Body of pancreas (tissue), 4 donors: ENCODE data around the gene ATP6V1F. TPM values are rescaled to one million over a fixed set of nuclear protein-coding genes. Genes with fewer than 3 reads are reported as not detected.

Source experiments
- ATAC-seq: fragments of 150-250 bp; one replicate; pipeline ENCODE4 v1.9.1; 2016
- DNase-seq, 4 donors: peaks; one replicate each; pipeline ENCODE4 v3.0.0-alpha.2; 2019
- H3K27ac ChIP-seq, 4 donors: fragments of 200-600 bp; sonication (generic); 1 replicate in 3 of 4; 2 replicates in 1 of 4; pipeline versions ENCODE4 v1.5.1 to v1.6.1; 2016 to 2019; ENCODE audit warnings: mild to moderate bottlenecking in 1 of 4, mixed read lengths in 1 of 4, moderate library complexity in 1 of 4
- H3K27me3 ChIP-seq, 2 donors: fragments of 200-600 bp; sonication (generic); one replicate each; pipeline ENCODE4 v1.6.0; 2016; ENCODE audit warnings: mild to moderate bottlenecking in 1 of 2
- H3K36me3 ChIP-seq, 2 donors: fragments of 200-600 bp; sonication (generic); replicated peaks in 1 of 2; 2 replicates each; pipeline ENCODE4 v1.5.1; 2016; ENCODE audit warnings: low read depth in 2 of 2; ENCODE audit not compliant: insufficient read depth in 1 of 2
- H3K4me1 ChIP-seq: fragments of 200-600 bp; sonication (generic); one replicate; pipeline ENCODE4 v1.6.0; 2016
- H3K4me3 ChIP-seq, 2 donors: fragments of 200-600 bp; sonication (generic); 1 replicate in 1 of 2; 2 replicates in 1 of 2; pipeline ENCODE4 v1.5.1; 2016 to 2019
- H3K9me3 ChIP-seq, 3 donors: fragments of 200-600 bp; sonication (generic); 1 replicate in 2 of 3; 2 replicates in 1 of 3; pipeline ENCODE4 v1.5.1; 2016
- POLR2A ChIP-seq, 3 donors: fragments of 450-650 bp; IDR thresholded peaks; one replicate each; pipeline ENCODE4 v1.6.1; 2016; ENCODE audit warnings: antibody characterized with exemption in 3 of 3, mild to moderate bottlenecking in 2 of 3
- WGBS, 2 donors: methylation state at CpG; one replicate each; pipeline ENCODE4 v1.1.5; 2017; 5-methylcytosine and 5-hydroxymethylcytosine counted together
- intact Hi-C: fragments of 100-400 bp; cut with DNase I; formaldehyde crosslinking; loops from one replicate; pipeline ENCODE4 v1.15.1; 2023
- total RNA-seq, 2 donors: library from RNA; depleted of rRNA; stranded (reverse); fragments of >200 nt; gene quantifications; one replicate each; pipeline ENCODE4 v1.1.0, GENCODE V29; 2016
- TF ChIP-seq, protein P1 (sequence below), 7 experiments: fragments of 450-650 bp in 4 of 7; fragments of 200-600 bp in 3 of 7; sonication (generic) in 3 of 7; IDR thresholded peaks; one replicate each; pipeline ENCODE4 v1.5.1; 2016 to 2019; ENCODE audit warnings: antibody characterized with exemption in 7 of 7

Gene ATP6V1F
- total RNA-seq, 2 donors from 2014 or later = 36.3 to 45.8 TPM

DNA sequence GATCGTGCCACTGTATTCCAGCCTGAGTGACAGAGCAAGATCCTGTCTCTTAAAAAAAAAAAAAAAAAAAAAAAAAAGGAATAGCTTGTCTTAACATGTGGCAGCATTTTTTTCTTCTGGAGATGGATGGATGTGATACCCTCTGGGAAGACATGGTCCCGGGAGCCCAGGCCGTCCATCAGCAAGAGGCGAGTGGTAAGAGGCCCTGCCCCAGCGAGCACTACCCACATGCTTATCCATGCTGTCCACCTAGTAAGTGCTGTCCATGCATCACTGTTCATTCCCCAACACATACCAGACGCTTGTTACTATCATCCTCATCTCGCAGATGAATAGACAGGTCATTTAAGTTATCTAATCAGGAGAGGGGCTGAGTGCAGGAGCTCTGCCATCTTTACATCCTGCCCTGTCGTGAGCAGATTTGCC is 12.9 kb downstream of the ATP6V1F start:
- intact Hi-C loops = no loop called here
- TF ChIP-seq, protein P1, sequence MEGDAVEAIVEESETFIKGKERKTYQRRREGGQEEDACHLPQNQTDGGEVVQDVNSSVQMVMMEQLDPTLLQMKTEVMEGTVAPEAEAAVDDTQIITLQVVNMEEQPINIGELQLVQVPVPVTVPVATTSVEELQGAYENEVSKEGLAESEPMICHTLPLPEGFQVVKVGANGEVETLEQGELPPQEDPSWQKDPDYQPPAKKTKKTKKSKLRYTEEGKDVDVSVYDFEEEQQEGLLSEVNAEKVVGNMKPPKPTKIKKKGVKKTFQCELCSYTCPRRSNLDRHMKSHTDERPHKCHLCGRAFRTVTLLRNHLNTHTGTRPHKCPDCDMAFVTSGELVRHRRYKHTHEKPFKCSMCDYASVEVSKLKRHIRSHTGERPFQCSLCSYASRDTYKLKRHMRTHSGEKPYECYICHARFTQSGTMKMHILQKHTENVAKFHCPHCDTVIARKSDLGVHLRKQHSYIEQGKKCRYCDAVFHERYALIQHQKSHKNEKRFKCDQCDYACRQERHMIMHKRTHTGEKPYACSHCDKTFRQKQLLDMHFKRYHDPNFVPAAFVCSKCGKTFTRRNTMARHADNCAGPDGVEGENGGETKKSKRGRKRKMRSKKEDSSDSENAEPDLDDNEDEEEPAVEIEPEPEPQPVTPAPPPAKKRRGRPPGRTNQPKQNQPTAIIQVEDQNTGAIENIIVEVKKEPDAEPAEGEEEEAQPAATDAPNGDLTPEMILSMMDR (IDR thresholded peaks at IDR 0.05) = no peak
- no peak for TF ChIP-seq POLR2A (IDR thresholded peaks at IDR 0.05)
- Histone ChIP-seq H3K27me3 (no peaks in the 10 kb centered on the region), H3K4me3 (no peak overlapping the region), H3K36me3 (no peaks in the 10 kb centered on the region), H3K27ac (no peak overlapping the region), H3K4me1 (no peaks in the 10 kb centered on the region), H3K9me3 (no peaks in the 10 kb centered on the region)
- WGBS, 2 donors = 62 to 63% methylated on average over 8 of the region's 8 CpGs
- DNase-seq (no peak), ATAC-seq (no peak)

DNA sequence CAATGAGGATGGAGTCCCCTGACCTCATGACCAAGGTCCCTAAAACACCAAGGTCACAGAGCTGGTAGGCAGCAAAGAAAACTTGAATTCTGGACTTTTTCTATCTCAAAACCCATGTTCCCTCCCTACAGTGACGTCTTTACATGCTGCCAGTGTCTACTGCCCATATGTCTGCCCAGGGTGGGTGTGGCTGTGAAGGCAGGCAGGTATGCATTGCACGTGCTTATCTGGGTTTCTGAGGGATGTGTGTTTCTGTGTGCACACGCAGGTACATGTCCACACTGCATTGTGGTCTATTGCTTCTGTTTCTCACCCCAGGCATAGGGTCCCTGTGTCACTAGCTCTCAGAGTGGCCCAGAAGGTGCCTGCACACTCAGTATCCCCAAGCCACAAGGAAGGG is 13.5 kb downstream of the ATP6V1F start:
- no peaks in the 10 kb centered on the region for H3K27me3 ChIP-seq
- H3K27ac ChIP-seq = no peak overlapping the region
- H3K4me3 ChIP-seq = no peak overlapping the region
- TF ChIP-seq POLR2A (IDR thresholded peaks at IDR 0.05) = no peak
- TF ChIP-seq, protein P1 (IDR thresholded peaks at IDR 0.05) = no peak
- DNase-seq (no peak), ATAC-seq (no peak)
- 57 to 59% methylated on average over 3 of the region's 3 CpGs for WGBS, 2 donors
- no peaks in the 10 kb centered on the region for H3K36me3 ChIP-seq
- intact Hi-C loops = no loop called here
- no peaks in the 10 kb centered on the region for H3K4me1 ChIP-seq
- H3K9me3 ChIP-seq = no peaks in the 10 kb centered on the region

DNA sequence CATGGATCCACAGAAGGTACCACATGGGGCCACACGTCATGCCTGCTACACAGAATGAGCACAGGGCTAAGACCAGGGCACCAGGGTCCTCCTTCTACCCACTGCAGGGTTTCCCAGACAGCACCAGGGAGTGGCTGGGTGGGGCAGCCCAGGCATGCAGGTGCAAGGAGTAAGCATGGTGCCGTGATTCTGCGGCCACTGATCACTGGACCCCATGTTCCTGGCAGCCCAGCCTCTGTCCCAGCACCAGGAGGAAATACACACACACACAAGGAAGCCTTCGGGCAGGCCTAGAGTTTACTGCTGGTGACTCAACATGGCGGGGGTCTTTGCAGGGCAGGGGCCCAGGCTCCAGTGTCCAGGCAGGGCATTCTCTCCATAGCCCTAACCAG is 13.9 kb downstream of the ATP6V1F start:
- no peaks in the 10 kb centered on the region for H3K4me1 ChIP-seq
- intact Hi-C loops = no loop called here
- H3K27me3 ChIP-seq = no peaks in the 10 kb centered on the region
- no peak overlapping the region for H3K27ac ChIP-seq
- H3K36me3 ChIP-seq = no peaks in the 10 kb centered on the region
- WGBS, 2 donors = 77 to 93% methylated on average over 3 to 5 of the region's 5 CpGs
- no peak for DNase-seq
- H3K9me3 ChIP-seq = no peaks in the 10 kb centered on the region
- ATAC-seq = no peak
- H3K4me3 ChIP-seq = no peak overlapping the region
- TF ChIP-seq POLR2A (IDR thresholded peaks at IDR 0.05) = no peak
- TF ChIP-seq, protein P1 (IDR thresholded peaks at IDR 0.05) = no peak

DNA sequence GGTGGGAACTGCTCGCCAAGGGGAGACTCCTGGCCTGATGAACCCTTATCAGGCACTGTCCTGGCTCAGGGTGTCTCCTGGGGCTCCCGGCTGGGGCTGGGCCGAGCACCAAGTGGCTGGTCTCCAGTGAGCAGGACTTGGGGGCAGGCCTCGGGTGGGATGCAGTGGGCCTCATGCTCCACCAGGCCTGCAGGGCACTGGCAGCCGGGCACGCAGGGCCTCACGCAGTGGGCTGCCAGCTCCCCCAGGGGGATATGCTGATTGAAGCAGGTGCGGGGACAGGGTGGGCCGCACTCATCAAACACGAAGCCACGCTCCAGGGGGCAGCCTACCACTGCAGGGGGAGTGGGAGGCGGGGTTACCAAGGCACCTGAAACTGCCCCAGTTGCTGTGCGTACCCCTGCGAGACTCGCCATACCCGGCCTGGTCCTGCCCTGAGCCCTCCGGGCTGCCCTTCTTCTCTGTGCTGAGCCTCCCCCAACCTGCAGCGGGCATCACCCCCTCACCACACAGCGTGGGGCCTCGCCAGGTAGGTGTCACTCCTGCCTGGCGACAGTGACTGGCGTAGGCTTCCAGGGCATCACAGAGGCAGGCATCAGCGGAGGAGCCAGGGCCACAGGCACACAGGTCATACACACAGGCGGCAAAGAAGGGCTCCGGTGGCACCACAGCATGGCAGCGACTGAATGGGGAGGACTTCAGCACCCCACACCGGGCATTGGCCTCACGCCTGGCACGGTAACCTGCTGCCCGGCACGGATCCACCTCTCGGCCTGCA is 14.5 kb downstream of the ATP6V1F start:
- Histone ChIP-seq H3K4me3 (no peak overlapping the region), H3K27ac (no peak overlapping the region), H3K4me1 (no peaks in the 10 kb centered on the region), H3K36me3 (no peaks in the 10 kb centered on the region), H3K27me3 (no peaks in the 10 kb centered on the region), H3K9me3 (no peaks in the 10 kb centered on the region)
- intact Hi-C loops = no loop called here
- ATAC-seq = no peak
- WGBS, 2 donors = 87 to 90% methylated on average over 9 to 32 of the region's 32 CpGs
- no peak for TF ChIP-seq POLR2A (IDR thresholded peaks at IDR 0.05)
- TF ChIP-seq, protein P1 (IDR thresholded peaks at IDR 0.05) = no peak
- no peak for DNase-seq

DNA sequence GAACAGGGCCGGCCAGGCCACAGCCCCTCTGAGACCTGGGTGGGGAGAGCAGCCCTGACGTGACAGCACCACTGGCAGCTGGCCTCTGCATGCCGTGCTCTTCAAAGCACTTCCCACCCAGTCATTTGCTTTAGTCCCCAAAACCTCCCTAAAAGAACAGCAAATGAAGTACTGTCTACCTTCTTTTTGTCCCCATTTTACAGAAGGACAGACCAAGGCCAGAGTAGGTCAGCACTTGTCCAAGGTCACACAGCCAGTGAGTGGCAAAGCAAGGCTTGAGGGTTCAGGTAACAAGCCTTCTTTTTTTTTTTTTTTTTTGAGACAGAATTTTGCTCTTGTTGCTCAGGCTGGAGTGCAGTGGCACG is 15.1 kb downstream of the ATP6V1F start:
- 79 to 85% methylated on average over 4 of the region's 4 CpGs for WGBS, 2 donors
- ATAC-seq (no peak), DNase-seq (no peak)
- intact Hi-C loops = no loop called here
- Histone ChIP-seq H3K27ac (no peak overlapping the region), H3K9me3 (no peaks in the 10 kb centered on the region), H3K27me3 (no peaks in the 10 kb centered on the region), H3K4me3 (no peak overlapping the region), H3K36me3 (no peaks in the 10 kb centered on the region), H3K4me1 (no peaks in the 10 kb centered on the region)
- no peak for TF ChIP-seq POLR2A (IDR thresholded peaks at IDR 0.05)
- TF ChIP-seq, protein P1 (IDR thresholded peaks at IDR 0.05) = no peak
